Spinal cord (tissue), 10 donors: Measurements from ENCODE around the gene NAPEPLD. TPM values are rescaled to one million over a fixed set of nuclear protein-coding genes. Genes with fewer than 3 reads are reported as not detected.
"Not testable (repeated sequence)": the region's sequence is repeated elsewhere in the genome, so short reads cannot be mapped to it uniquely, and the experiment has no call there.

Experiments
- DNase-seq, 6 donors: peaks; one replicate each; pipeline versions ENCODE4 v3.0.0 to v3.0.0-alpha.2; 2013 to 2015; ENCODE audit warnings: low spot score in 6 of 6, low read depth in 4 of 6
- H3K27ac ChIP-seq: one replicate; pipeline ENCODE4 v1.5.1; 2013; ENCODE audit warnings: low read depth, low read length, control low read depth
- H3K27me3 ChIP-seq: one replicate; pipeline ENCODE4 v1.6.1; 2013; ENCODE audit warnings: low read length; ENCODE audit not compliant: control insufficient read depth, insufficient read depth
- H3K36me3 ChIP-seq: one replicate; pipeline ENCODE4 v1.6.1; 2013; ENCODE audit warnings: low read length; ENCODE audit not compliant: control insufficient read depth, insufficient read depth
- H3K4me1 ChIP-seq: one replicate; pipeline ENCODE4 v1.6.1; 2013; ENCODE audit warnings: low read length; ENCODE audit not compliant: control insufficient read depth, insufficient read depth
- H3K4me3 ChIP-seq: one replicate; pipeline ENCODE4 v1.5.1; 2013; ENCODE audit warnings: low read depth, low read length, control low read depth
- H3K9me3 ChIP-seq: one replicate; pipeline ENCODE4 v1.6.1; 2013; ENCODE audit warnings: low read length; ENCODE audit not compliant: control insufficient read depth, insufficient read depth
- WGBS: methylation state at CpG from one replicate; pipeline ENCODE4 v1.1.5; 2013; ENCODE audit warnings: missing lambda C conversion rate; ENCODE audit not compliant: insufficient coverage; 5-methylcytosine and 5-hydroxymethylcytosine counted together
- polyA plus RNA-seq, 2 donors: library from polyadenylated mRNA; unstranded; fragments of 120-200 nt; gene quantifications; one replicate each; pipeline ENCODE4 v1.2.1, GENCODE V29; 2013; ENCODE audit not compliant: insufficient read length in 2 of 2
- total RNA-seq, 2 donors: library from RNA; depleted of rRNA in 1 of 2; stranded (reverse); fragments of 120-200 nt in 1 of 2; fragments of >200 nt in 1 of 2; gene quantifications; one replicate each; pipeline versions ENCODE4 v1.2.3 to v1.2.4, GENCODE V29; 2013 to 2014
- donor health status: healthy.

Gene NAPEPLD
- total and polyA plus RNA-seq, 4 donors: 26.1 to 46.7 (median 30.1) TPM

- H3K4me3 ChIP-seq, H3K27ac ChIP-seq, H3K27me3 ChIP-seq, H3K9me3 ChIP-seq, DNase-seq, H3K4me1 ChIP-seq, H3K36me3 ChIP-seq: not testable (repeated sequence)
- 100% methylated on average over 1 of the region's 2 CpGs for WGBS
These were observed 4.1 kb downstream of the NAPEPLD start for GRCh38 chr7:103144754-103145153.

- Histone ChIP-seq H3K27ac (no peak overlapping the region), H3K36me3 (no peaks in the 10 kb centered on the region)
- WGBS: no CpG with 5 or more reads among the region's 1 CpG
These were observed 5.0 kb downstream of the NAPEPLD start for GRCh38 chr7:103143868-103144267.

DNA sequence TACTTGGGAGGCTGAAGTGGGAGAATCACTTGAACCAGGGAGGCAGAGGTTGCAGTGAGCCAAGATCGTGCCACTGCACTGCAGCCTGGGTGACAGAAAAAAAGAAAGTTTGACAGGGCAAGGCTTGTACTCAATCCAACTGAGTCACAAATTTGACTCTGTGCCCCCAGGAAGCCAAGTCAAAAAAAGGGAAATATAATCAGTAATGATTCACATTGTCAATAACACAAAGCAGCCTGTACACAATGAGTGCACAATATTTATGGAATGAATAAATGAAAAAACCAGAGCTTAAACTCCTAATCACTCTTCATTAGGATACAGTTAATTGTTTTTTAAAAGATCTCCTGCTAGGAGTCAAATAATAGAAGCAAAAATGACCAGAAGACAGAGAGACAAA lies 6.4 kb downstream of the NAPEPLD start:
- Histone ChIP-seq H3K4me1 (no peaks in the 10 kb centered on the region), H3K36me3 (no peaks in the 10 kb centered on the region), H3K4me3 (no peak overlapping the region), H3K27ac (no peak overlapping the region), H3K9me3 (no peaks in the 10 kb centered on the region), H3K27me3 (no peaks in the 10 kb centered on the region)
- 80% methylated on average over 1 of the region's 1 CpG for WGBS
- DNase-seq: no peak

More at GRCh38 chr7:103143868-103144267, 5.0 kb downstream of the NAPEPLD start:
- Histone ChIP-seq H3K4me1 (no peaks in the 10 kb centered on the region), H3K27me3 (no peaks in the 10 kb centered on the region), H3K4me3 (no peak overlapping the region), H3K9me3 (no peaks in the 10 kb centered on the region)
- no peak for DNase-seq

DNA sequence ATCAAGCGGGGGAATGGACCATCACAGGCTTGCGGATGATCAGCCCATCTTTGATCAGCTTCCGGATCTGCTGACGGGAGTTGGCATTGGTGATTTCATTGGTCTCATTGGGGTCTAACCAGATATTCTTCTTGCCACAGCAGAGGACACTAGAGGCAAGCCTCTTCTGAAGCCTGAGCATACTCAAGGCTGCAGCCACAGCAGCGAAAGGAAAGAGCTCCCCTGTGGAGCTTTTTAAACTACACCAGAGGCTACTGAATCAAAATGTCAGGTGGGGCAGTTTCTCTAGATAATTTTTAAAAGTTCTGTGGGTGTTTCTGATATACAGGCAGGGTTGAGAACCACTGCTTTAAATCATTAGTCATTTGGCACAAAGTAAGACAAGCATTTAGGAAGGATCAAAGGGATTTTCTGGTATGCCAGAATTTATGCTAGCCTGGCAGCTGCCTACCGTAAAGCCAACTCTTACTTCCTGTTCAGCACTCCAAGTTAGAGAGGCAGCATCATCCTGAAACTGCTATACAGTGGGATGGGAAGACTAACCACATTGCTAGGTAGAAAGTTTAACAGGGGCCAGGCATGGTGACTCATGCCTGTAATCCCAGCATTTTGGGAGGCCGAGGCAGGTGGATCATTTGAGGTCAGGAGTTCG lies 7.0 kb downstream of the NAPEPLD start:
- H3K4me1 ChIP-seq: no peaks in the 10 kb centered on the region
- DNase-seq: no peak
- H3K4me3 ChIP-seq: no peak overlapping the region
- H3K36me3 ChIP-seq: no peaks in the 10 kb centered on the region
- H3K27me3 ChIP-seq: no peaks in the 10 kb centered on the region
- whole genome bisulfite sequencing: 95% methylated on average over 5 of the region's 8 CpGs
- H3K9me3 ChIP-seq: no peaks in the 10 kb centered on the region
- no peak overlapping the region for H3K27ac ChIP-seq

DNA sequence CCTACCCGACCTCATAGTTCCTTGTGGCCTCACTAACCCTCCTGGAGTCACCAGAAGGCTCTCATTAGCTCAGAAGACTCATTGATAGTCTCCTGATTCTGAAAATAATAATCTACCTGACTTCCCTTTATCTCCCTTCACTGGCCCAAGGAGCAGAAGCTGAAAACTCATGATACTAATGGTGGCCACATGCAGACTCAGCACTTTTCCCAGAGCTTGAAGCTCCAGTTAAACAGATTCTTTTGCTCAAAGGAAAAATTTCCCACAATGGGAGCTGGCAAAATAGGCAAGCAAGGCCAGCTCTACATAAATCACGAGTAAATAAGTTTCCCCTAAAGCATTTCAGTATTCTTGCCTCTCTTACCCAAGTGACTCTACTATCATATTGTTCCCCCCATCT lies 8.2 kb downstream of the NAPEPLD start:
- Histone ChIP-seq H3K36me3 (no peaks in the 10 kb centered on the region), H3K9me3 (no peaks in the 10 kb centered on the region), H3K4me3 (no peak overlapping the region), H3K4me1 (no peaks in the 10 kb centered on the region), H3K27me3 (no peaks in the 10 kb centered on the region), H3K27ac (no peak overlapping the region)
- no peak for DNase-seq
- WGBS: 94% methylated on average over 2 of the region's 2 CpGs

GRCh38 chr7:103140061-103140460 lies 8.8 kb downstream of the NAPEPLD start:
- no peaks in the 10 kb centered on the region for H3K27me3 ChIP-seq
- H3K27ac ChIP-seq: no peak overlapping the region
- H3K4me1 ChIP-seq: no peaks in the 10 kb centered on the region
- no peaks in the 10 kb centered on the region for H3K36me3 ChIP-seq
- DNase-seq: no peak
- H3K4me3 ChIP-seq: no peak overlapping the region
- H3K9me3 ChIP-seq: no peaks in the 10 kb centered on the region
- 100% methylated on average over 2 of the region's 2 CpGs for WGBS

DNA sequence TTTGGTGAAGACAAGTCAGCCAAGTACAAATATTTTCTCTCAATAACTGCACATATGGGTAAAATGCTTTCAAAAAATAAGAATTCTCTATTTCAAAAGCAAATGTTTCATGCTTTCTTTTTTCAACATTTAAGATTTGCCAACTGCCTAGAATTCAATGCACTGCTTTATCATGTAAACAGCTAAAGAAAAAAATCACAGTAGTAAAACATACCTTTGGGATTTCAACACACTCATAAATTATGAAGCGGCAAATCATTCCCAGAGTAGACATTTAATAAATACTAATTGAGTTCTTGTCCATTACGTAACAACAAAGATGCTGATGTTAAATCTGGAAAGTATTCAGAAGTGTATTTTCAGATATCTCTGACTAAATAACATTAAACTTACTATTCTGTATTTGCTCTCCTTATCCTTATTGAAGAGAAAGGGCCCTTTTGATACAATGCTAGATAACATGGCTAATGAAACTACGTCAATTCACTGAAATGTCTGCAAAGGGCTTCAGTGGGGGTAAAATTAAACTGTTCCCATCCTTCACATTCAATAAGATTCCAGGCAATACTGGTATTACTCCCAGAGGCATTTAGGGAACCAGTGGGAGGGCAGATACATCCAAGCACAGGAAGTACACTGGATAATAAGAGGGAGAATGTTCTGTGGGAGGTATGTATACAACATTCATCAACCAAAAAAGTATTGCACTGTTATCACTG lies 13.9 kb downstream of the NAPEPLD start:
- Histone ChIP-seq H3K27ac (peak overlapping the region; percentile 15), H3K27me3 (no peaks in the 10 kb centered on the region), H3K9me3 (no peaks in the 10 kb centered on the region), H3K36me3 (no peaks in the 10 kb centered on the region), H3K4me1 (no peaks in the 10 kb centered on the region), H3K4me3 (no peak overlapping the region)
- no CpG with 5 or more reads among the region's 3 CpGs for WGBS
- peak in 1 of 6 donors; percentile 58 for DNase-seq

DNA sequence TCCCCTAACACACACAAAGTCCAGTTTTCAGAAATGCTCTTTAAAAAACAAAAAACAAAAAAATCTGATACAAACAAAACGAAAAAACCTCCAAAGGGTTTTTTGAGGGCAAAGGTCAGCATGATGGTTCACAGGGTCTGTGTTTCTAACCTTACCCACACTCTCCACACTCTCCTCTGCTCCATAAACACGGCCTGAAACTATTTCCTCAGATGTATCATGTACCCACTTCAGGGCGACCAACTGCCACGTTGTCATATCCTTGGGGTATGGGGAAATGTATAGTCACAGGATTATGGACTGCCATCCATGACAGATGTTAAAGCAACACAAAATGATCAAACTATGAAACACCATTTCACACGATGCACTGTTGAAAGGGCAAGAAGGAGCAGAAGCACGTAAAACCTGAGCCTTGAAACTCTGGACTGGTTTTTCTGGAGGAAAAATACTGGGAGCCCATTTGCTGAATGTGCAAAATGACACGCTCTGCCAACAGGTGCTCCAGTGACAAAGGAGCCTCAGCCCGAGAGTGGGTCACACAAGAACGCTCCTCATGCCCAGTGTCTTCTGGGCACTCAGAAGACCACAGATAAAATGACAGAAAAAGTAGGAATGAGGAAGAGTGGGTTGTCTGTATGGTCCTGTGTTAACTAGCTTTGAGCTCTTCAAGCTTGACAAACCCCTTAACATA lies 15.8 kb downstream of the NAPEPLD start:
- no peak overlapping the region for H3K4me3 ChIP-seq
- no peaks in the 10 kb centered on the region for H3K4me1 ChIP-seq
- no peaks in the 10 kb centered on the region for H3K9me3 ChIP-seq
- no peak for DNase-seq
- H3K27me3 ChIP-seq: no peaks in the 10 kb centered on the region
- WGBS: 75% methylated on average over 6 of the region's 9 CpGs
- no peak overlapping the region for H3K27ac ChIP-seq
- no peaks in the 10 kb centered on the region for H3K36me3 ChIP-seq

- Histone ChIP-seq H3K4me3 (no peak overlapping the region), H3K27ac (no peak overlapping the region), H3K27me3 (no peaks in the 10 kb centered on the region), H3K36me3 (peaks cover 2% of the 10 kb centered on the region), H3K9me3 (no peaks in the 10 kb centered on the region), H3K4me1 (peaks cover 7% of the 10 kb centered on the region)
- 73% methylated on average over 7 of the region's 9 CpGs for WGBS
- no peak for DNase-seq
These were observed 17.8 kb downstream of the NAPEPLD start for GRCh38 chr7:103130901-103131624.
